K562 (cell line): Measurements from ENCODE around the gene GNG14. TPM values are rescaled to one million over a fixed set of nuclear protein-coding genes. Genes with fewer than 3 reads are reported as not detected.

Source experiments
- CHCHD3 ChIP-seq: fragments of 250-450 bp; sonication (Bioruptor Pico); IDR thresholded peaks from 2 replicates; pipeline ENCODE4 v2.1.2; 2022; ENCODE audit warnings: mild to moderate bottlenecking
- GTF2A2 ChIP-seq: IDR thresholded peaks from 2 replicates; pipeline ENCODE4 v1.6.1; 2016; ENCODE audit warnings: mild to moderate bottlenecking, missing genetic modification characterization, missing compliant biosample characterization
- HDAC2 ChIP-seq: fragments of 450-650 bp; IDR thresholded peaks from 2 replicates; pipeline ENCODE4 v1.6.1; 2016; ENCODE audit warnings: mild to moderate bottlenecking
- HDAC8 ChIP-seq: fragments of 450-650 bp; IDR thresholded peaks from 2 replicates; pipeline ENCODE4 v1.6.1; 2016; ENCODE audit warnings: mild to moderate bottlenecking, missing genetic modification characterization, moderate library complexity, missing compliant biosample characterization
- ZHX1 ChIP-seq: fragments of 150-350 bp; conservative IDR thresholded peaks from 2 replicates; pipeline ENCODE4 v1.6.1; 2014; ENCODE audit warnings: low read length
- ZNF253 ChIP-seq: fragments of 250-450 bp; sonication (Bioruptor Pico); conservative IDR thresholded peaks from 2 replicates; pipeline ENCODE4 v1.6.1; 2021; ENCODE audit warnings: mild to moderate bottlenecking
- ZNF318 ChIP-seq, 2 experiments: fragments of 450-650 bp; IDR thresholded peaks; 2 replicates each; pipeline ENCODE4 v1.6.1; 2016; ENCODE audit warnings: mild to moderate bottlenecking in 2 of 2, borderline replicate concordance in 1 of 2, low read depth in 1 of 2, moderate library complexity in 1 of 2
- ZNF445 ChIP-seq: fragments of 250-450 bp; sonication (Bioruptor Pico); IDR thresholded peaks from 2 replicates; pipeline ENCODE4 v1.4.0; 2020; ENCODE audit warnings: low read depth, mild to moderate bottlenecking, moderate library complexity
- polyA plus RNA-seq, 8 experiments: library from polyadenylated mRNA; depleted of rRNA in 4 of 8; stranded (reverse) in 5 of 8; unstranded in 3 of 8; fragments of >200 nt; fragmentation: Nextera tagmentation in 2 of 8; fragmentation: Illumina TruSeq in 1 of 8; extraction: Ambion mirVana in 2 of 8; extraction: Trizol in 1 of 8; gene quantifications; 2 replicates each; pipeline versions ENCODE4 v1.2.1 to v1.2.3, GENCODE V29; 2011 to 2014; ENCODE audit warnings: inconsistent platforms in 1 of 8, missing spikeins in 1 of 8
- total RNA-seq, 7 experiments: library from RNA; depleted of rRNA in 6 of 7; stranded (reverse); fragments of >200 nt in 6 of 7; fragmentation: Illumina TruSeq in 2 of 7; extraction: Trizol in 2 of 7; gene quantifications; 2 replicates each; pipeline versions ENCODE4 v1.2.1 to v1.2.3, GENCODE V29; 2011 to 2021; ENCODE audit warnings: low replicate concordance in 1 of 7

Gene GNG14
- total and polyA plus RNA-seq, 9 of the 15 experiments (the other 6 are each of a cell fraction or from before 2014, with no cell fraction given): not detected

- TF ChIP-seq ZNF318 (IDR thresholded peaks at IDR 0.05; ENCODE audit: borderline replicate concordance in 1 of 2, low read depth in 1 of 2): 0 out of 4 replicates have a peak, but pooled peaks of 1 of the 2 experiments have one; percentile 48
- TF ChIP-seq ZNF445 (CRISPR knock-in tag): no peak
- no peak for TF ChIP-seq HDAC8
- TF ChIP-seq CHCHD3 (CRISPR knock-in tag): no peak
- no peak for TF ChIP-seq GTF2A2 (tag)
- 0 out of 2 replicates have a peak, but pooled peaks have one; percentile 36 for TF ChIP-seq ZNF253 (CRISPR knock-in tag)
- peak; percentile 97 for TF ChIP-seq HDAC2
- TF ChIP-seq ZHX1: no peak; the same call in 1 of the 2 replicates
Measured at GRCh38 chr19:12736995-12737834, 49.4 kb downstream of the GNG14 start, which contains the start of gene GET3 (continued).
